ENCODE results near the gene ZFPL1. TPM values are rescaled to one million over a fixed set of nuclear protein-coding genes. Genes with fewer than 3 reads are reported as not detected.

The ZFPL1 gene
- total RNA-seq, 4 donors from 2014 or later: 34.1 to 58.5 (median 41.9) TPM

DNA sequence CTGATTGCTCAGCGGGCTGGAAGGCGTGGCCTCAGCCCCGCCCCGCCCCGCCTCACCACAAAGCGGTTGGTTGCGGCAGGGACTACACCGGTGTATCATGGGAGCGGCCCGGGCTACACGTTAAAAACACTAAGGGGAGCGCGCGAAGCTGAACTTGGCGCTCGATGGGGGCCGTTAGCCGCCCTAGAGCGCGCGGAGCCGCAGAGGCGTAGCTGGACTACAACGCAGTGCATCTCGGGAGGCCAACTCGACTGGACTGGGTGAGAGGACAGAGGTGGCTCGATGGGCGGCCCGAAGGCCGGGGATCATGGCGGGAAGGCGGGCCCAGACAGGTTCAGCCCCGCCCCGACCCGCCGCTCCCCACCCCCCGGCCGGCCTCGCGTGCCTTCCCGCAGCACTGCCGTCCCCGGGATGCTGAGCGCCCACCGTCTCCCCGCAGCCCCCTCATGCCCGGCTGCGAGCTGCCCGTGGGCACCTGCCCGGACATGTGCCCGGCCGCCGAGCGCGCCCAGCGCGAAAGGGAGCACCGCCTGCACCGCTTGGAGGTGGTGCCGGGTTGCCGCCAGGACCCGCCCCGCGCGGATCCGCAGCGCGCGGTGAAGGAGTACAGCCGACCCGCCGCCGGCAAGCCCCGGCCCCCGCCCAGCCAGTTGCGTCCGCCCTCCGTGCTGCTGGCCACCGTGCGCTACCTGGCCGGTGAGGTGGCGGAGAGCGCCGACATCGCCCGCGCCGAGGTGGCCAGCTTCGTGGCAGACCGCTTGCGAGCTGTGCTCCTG lies 43.0 kb upstream of the ZFPL1 start, which contains the start of gene SAC3D1:
Gene SAC3D1, plus strand, starts transcription at position 364 of the 776 bp plus-strand sequence. Its CDS starts 83 bp downstream, at position 447.
- peak; percentile 90 to 93 for DNase-seq (ENCODE audit: low spot score in 2 of 2)
- H3K4me1 ChIP-seq: peaks cover 27% of the 10 kb centered on the region
- H3K36me3 ChIP-seq: peaks cover 34% of the 10 kb centered on the region
- no peaks in the 10 kb centered on the region for H3K27me3 ChIP-seq
- TF ChIP-seq POLR2A (IDR thresholded peaks at IDR 0.05) (no peak), EP300 (IDR thresholded peaks at IDR 0.05) (no peak), POLR2AphosphoS5 (IDR thresholded peaks at IDR 0.05) (no peak)
- TF ChIP-seq, protein P1, sequence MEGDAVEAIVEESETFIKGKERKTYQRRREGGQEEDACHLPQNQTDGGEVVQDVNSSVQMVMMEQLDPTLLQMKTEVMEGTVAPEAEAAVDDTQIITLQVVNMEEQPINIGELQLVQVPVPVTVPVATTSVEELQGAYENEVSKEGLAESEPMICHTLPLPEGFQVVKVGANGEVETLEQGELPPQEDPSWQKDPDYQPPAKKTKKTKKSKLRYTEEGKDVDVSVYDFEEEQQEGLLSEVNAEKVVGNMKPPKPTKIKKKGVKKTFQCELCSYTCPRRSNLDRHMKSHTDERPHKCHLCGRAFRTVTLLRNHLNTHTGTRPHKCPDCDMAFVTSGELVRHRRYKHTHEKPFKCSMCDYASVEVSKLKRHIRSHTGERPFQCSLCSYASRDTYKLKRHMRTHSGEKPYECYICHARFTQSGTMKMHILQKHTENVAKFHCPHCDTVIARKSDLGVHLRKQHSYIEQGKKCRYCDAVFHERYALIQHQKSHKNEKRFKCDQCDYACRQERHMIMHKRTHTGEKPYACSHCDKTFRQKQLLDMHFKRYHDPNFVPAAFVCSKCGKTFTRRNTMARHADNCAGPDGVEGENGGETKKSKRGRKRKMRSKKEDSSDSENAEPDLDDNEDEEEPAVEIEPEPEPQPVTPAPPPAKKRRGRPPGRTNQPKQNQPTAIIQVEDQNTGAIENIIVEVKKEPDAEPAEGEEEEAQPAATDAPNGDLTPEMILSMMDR (IDR thresholded peaks at IDR 0.05): no peak
- H3K9me3 ChIP-seq: no peaks in the 10 kb centered on the region
- WGBS: 0% methylated on average over 23 of the region's 91 CpGs
- H3K27ac ChIP-seq: peak within 1 kb of the TSS; percentile 90
- H3K4me3 ChIP-seq: peak within 1 kb of the TSS; percentile 71

GRCh38 chr11:65042891-65043290 lies 41.1 kb upstream of the ZFPL1 start:
- Histone ChIP-seq H3K27ac (no peak overlapping the region), H3K4me3 (no peak overlapping the region), H3K36me3 (peaks cover 16% of the 10 kb centered on the region), H3K9me3 (no peaks in the 10 kb centered on the region), H3K4me1 (peaks cover 37% of the 10 kb centered on the region), H3K27me3 (no peaks in the 10 kb centered on the region)
- TF ChIP-seq EP300 (IDR thresholded peaks at IDR 0.05) (no peak), POLR2A (IDR thresholded peaks at IDR 0.05) (no peak), POLR2AphosphoS5 (IDR thresholded peaks at IDR 0.05) (no peak)
- TF ChIP-seq, protein P1 (IDR thresholded peaks at IDR 0.05): no peak
- no peak for DNase-seq (ENCODE audit: low spot score in 2 of 2)
- WGBS: 62% methylated on average over 6 of the region's 6 CpGs

DNA sequence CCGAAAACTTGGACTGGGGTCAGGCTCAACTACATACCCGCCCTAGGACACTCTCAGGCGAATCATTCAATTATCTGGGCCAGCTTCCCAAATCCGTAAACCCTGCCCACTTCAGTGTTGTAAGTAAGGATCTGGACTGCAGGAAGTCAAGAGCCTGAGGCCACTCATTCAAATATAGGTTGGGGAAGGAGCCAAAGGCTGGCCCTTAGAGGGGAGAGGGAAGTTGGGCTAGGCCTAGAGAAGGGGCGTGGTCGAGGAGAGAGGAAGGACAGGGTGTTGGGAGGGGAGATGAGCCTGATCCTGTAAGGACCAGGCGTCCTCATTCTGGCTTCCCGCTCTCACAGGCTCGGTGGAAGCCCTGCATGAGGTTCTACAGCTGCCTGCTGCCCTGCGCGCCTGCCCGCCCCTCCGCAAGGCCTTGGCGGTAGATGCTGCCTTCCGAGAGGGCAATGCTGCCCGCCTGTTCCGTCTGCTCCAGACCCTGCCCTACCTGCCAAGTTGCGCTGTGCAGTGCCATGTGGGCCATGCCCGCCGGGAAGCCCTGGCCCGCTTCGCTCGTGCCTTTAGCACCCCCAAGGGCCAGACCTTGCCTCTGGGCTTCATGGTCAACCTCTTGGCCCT lies 40.0 kb upstream of the ZFPL1 start:
- TF ChIP-seq POLR2A (IDR thresholded peaks at IDR 0.05) (no peak), EP300 (IDR thresholded peaks at IDR 0.05) (no peak), POLR2AphosphoS5 (IDR thresholded peaks at IDR 0.05) (no peak)
- TF ChIP-seq, protein P1 (IDR thresholded peaks at IDR 0.05): no peak
- Histone ChIP-seq H3K4me3 (no peak overlapping the region), H3K9me3 (no peaks in the 10 kb centered on the region), H3K27ac (no peak overlapping the region), H3K27me3 (no peaks in the 10 kb centered on the region), H3K4me1 (peaks cover 44% of the 10 kb centered on the region), H3K36me3 (peaks cover 8% of the 10 kb centered on the region)
- 76% methylated on average over 16 of the region's 23 CpGs for WGBS
- DNase-seq (ENCODE audit: low spot score in 2 of 2): no peak

DNA sequence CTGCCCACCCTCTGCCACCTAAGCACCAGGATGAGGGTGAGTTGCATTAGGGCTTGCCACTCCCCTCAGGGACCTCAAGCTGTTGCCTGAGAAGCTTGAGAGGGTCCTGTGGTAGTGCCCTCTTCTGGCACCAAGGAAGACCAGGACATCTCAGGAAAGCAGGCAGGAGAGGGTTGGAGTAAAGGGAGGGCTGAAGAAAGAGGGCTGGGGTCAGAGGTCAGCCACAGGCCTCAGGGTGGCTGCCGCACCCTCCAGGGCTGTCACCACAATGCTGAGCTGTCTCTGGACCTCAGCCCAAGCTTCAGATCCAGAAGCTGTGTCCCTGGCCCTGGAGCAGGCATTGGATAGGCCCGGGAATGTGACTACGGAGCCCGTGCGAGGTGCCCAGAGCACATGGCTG lies 39.0 kb upstream of the ZFPL1 start:
- Histone ChIP-seq H3K4me1 (peaks cover 44% of the 10 kb centered on the region), H3K27me3 (no peaks in the 10 kb centered on the region), H3K36me3 (peaks cover 8% of the 10 kb centered on the region), H3K27ac (no peak overlapping the region), H3K4me3 (no peak overlapping the region), H3K9me3 (no peaks in the 10 kb centered on the region)
- no peak for TF ChIP-seq POLR2A (IDR thresholded peaks at IDR 0.05)
- no peak for TF ChIP-seq EP300 (IDR thresholded peaks at IDR 0.05)
- TF ChIP-seq POLR2AphosphoS5 (IDR thresholded peaks at IDR 0.05): no peak
- TF ChIP-seq, protein P1 (IDR thresholded peaks at IDR 0.05): no peak
- DNase-seq (ENCODE audit: low spot score in 2 of 2): no peak
- 87% methylated on average over 4 of the region's 5 CpGs for WGBS

- TF ChIP-seq POLR2AphosphoS5 (IDR thresholded peaks at IDR 0.05) (no peak), POLR2A (IDR thresholded peaks at IDR 0.05) (no peak), EP300 (IDR thresholded peaks at IDR 0.05) (no peak)
- TF ChIP-seq, protein P1 (IDR thresholded peaks at IDR 0.05): no peak
These were observed 38.3 kb upstream of the ZFPL1 start for GRCh38 chr11:65045728-65046127.

More at GRCh38 chr11:65045728-65046127, 38.3 kb upstream of the ZFPL1 start:
- DNase-seq (ENCODE audit: low spot score in 2 of 2): no peak
- no peak overlapping the region for H3K27ac ChIP-seq
- H3K27me3 ChIP-seq: no peaks in the 10 kb centered on the region
- H3K36me3 ChIP-seq: peaks cover 8% of the 10 kb centered on the region
- WGBS: 93% methylated on average over 5 of the region's 7 CpGs
- H3K4me1 ChIP-seq: peaks cover 40% of the 10 kb centered on the region
- H3K9me3 ChIP-seq: no peaks in the 10 kb centered on the region
- H3K4me3 ChIP-seq: no peak overlapping the region
